ENCODE measurements around the gene ATP2C2. TPM values are rescaled to one million over a fixed set of nuclear protein-coding genes. Genes with fewer than 3 reads are reported as not detected.
"Not testable (repeated sequence)": the region's sequence is repeated elsewhere in the genome, so short reads cannot be mapped to it uniquely, and the experiment has no call there.

ATP2C2 gene
- total RNA-seq, 1 donor, result not detected

DNA sequence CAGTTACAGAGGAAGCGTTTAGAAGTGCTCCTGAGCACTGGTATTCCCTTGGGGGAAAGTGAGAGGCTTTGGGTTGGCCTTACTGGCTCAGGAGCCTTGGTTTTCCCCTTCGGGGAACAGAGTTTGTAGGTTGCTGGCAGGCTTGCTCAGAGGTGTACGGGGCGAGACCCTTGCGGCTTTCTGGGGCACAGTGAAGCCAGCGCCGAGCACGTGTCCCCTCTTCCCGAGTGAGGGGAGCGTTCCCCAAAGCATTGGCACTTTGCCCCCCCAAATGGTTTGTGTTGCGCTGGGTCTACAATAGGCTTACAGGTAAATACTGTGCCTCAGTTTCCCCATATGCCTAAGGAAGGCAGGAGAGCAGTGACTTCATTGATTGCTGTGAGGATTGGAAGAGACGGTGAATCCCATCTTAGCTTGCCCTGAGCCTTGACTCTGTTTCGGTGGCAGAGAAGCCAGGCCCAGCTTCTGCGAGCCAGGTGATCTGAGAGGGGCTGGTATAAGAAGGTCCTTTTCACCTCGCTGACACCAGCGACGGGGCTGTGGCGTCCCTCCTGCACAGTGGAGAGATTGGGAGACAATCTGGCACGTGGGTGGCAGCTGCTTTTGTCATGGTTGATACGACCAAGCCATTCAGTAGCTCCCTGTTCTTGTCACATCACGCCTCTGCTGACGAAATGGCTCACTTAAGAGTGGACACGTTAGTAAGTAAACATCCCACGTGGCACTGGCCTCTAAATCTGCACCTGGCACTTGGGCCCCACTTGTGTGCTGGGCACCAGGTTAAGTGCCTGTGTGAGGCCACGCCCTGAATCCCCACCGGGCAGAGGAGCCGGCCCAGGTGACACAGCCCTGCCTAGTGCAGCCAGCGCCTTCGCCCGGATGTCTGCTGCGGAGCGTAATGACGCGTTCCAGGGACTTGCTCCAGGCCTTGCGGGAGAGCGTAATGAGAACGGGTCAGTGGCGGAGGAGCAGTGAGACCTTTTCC, 81.1 kb downstream of the ATP2C2 start:
- Histone ChIP-seq H3K9me3 (ENCODE audit: low read depth, low read length) (no peaks in the 10 kb centered on the region), H3K27ac (ENCODE audit: low read depth, low read length) (no peak overlapping the region), H3K79me2 (ENCODE audit: insufficient read depth, low read length) (no peaks in the 10 kb centered on the region), H3K4me3 (ENCODE audit: insufficient read depth, low read length) (no peak overlapping the region), H4K20me1 (ENCODE audit: insufficient read depth, low read length) (no peaks in the 10 kb centered on the region), H3K4me1 (ENCODE audit: insufficient read depth, low read length) (peaks cover 18% of the 10 kb centered on the region), H2AFZ (ENCODE audit: low read length) (no peak overlapping the region), H3K36me3 (ENCODE audit: insufficient read depth, low read length) (no peaks in the 10 kb centered on the region), H3K27me3 (ENCODE audit: insufficient read depth, low read length) (peaks cover 5% of the 10 kb centered on the region), H3K4me2 (ENCODE audit: insufficient read depth, low read length) (no peak overlapping the region)
- TF ChIP-seq, protein P1, sequence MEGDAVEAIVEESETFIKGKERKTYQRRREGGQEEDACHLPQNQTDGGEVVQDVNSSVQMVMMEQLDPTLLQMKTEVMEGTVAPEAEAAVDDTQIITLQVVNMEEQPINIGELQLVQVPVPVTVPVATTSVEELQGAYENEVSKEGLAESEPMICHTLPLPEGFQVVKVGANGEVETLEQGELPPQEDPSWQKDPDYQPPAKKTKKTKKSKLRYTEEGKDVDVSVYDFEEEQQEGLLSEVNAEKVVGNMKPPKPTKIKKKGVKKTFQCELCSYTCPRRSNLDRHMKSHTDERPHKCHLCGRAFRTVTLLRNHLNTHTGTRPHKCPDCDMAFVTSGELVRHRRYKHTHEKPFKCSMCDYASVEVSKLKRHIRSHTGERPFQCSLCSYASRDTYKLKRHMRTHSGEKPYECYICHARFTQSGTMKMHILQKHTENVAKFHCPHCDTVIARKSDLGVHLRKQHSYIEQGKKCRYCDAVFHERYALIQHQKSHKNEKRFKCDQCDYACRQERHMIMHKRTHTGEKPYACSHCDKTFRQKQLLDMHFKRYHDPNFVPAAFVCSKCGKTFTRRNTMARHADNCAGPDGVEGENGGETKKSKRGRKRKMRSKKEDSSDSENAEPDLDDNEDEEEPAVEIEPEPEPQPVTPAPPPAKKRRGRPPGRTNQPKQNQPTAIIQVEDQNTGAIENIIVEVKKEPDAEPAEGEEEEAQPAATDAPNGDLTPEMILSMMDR (IDR thresholded peaks at IDR 0.05; ENCODE audit: extremely low read depth, low read depth, low read length), result no peak
- DNase-seq (ENCODE audit: insufficient read length, low spot score, missing footprints), result no peak

DNA sequence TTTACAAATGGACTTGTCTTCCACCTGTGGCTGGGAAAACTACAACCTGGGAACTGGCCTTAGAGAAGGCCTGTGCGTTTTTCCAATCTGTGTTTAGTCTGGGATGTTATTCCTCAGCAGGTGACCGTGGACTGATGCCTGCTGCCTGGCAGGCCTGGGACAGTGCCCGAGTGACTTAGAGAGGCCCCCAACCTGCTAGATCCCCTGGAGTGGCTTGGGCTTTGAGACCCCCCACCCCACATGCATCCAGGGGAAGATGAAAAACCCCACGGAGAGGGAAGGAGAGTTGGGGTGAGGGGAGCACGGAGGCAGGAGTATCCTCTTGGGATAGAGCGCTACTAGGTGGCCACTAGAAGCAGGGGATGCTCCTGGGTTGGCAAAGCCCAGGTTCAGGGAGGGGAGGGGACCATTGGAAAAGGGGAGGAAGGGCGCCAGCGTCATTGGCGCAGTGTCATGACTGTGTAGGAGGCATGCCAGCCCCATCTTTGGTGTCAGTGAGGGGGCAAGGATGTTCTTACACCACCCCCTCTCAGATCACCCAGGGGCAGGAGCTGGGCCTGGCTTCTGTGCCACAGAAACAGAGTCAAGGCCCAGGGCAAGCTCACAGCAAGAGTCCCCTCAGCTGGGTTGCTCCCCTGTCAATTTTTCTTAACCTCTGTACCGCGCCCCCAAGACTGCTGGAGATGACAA, 82.0 kb downstream of the ATP2C2 start:
- Histone ChIP-seq H3K79me2 (ENCODE audit: insufficient read depth, low read length) (no peaks in the 10 kb centered on the region), H3K36me3 (ENCODE audit: insufficient read depth, low read length) (no peaks in the 10 kb centered on the region), H2AFZ (ENCODE audit: low read length) (no peak overlapping the region), H3K4me3 (ENCODE audit: insufficient read depth, low read length) (no peak overlapping the region), H3K27ac (ENCODE audit: low read depth, low read length) (no peak overlapping the region), H4K20me1 (ENCODE audit: insufficient read depth, low read length) (no peaks in the 10 kb centered on the region), H3K27me3 (ENCODE audit: insufficient read depth, low read length) (no peaks in the 10 kb centered on the region), H3K4me2 (ENCODE audit: insufficient read depth, low read length) (no peak overlapping the region), H3K4me1 (ENCODE audit: insufficient read depth, low read length) (peaks cover 18% of the 10 kb centered on the region), H3K9me3 (ENCODE audit: low read depth, low read length) (no peaks in the 10 kb centered on the region)
- DNase-seq (ENCODE audit: insufficient read length, low spot score, missing footprints), result no peak
- TF ChIP-seq, protein P1 (IDR thresholded peaks at IDR 0.05; ENCODE audit: extremely low read depth, low read depth, low read length), result no peak

DNA sequence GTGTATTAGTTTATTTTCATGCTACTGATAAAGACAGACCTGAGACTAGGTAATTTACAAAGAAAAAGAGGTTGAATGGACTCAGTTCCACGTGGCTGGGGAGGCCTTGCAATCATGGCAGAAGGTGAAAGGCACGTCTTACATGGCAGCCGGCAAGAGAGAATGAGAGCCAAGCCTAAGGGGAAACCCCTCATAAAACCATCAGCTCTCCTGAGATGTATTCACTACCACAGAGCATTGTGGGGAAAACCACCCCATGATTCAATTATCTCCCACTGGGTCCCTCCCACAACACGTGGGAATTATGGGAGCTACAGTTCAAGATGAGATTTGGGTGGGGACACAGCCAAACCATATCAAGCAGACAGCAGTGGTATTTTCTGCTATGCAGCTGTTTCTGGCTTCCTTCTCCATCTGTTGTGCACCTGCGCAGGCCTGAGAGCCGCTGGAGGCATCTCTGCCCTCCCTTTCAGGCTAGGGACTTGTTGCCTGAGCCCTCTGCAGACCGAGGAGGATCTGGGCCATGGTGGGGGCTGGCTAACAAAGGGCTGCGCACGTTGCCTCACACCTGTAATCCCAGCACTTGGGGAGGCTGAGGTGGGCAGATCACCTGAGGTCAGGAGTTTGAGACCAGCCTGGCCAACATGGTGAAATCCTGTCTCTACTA, 82.8 kb downstream of the ATP2C2 start:
- H3K4me1 ChIP-seq (ENCODE audit: insufficient read depth, low read length), result peaks cover 12% of the 10 kb centered on the region
- not testable (repeated sequence) for H3K4me3 ChIP-seq (ENCODE audit: insufficient read depth, low read length)

DNA sequence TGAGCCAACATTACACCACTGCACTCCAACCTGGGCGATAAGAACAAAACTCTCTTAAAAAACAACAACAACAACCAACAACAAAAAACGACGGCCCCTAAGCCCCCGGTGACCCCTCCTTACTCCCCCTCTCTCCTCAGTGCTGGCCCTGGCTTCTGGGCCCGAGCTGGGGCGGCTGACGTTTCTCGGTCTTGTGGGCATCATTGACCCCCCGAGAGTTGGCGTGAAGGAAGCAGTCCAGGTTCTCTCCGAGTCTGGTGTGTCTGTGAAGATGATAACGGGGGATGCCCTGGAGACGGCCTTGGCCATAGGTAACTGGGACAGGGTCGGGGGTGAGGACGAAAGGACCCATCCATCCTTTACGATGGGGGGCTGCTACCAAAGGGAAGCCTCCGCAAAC, 83.4 kb downstream of the ATP2C2 start:
- Histone ChIP-seq H2AFZ (ENCODE audit: low read length) (no peak overlapping the region), H3K36me3 (ENCODE audit: insufficient read depth, low read length) (no peaks in the 10 kb centered on the region), H3K9me3 (ENCODE audit: low read depth, low read length) (no peaks in the 10 kb centered on the region), H3K4me1 (ENCODE audit: insufficient read depth, low read length) (peaks cover 5% of the 10 kb centered on the region), H3K27ac (ENCODE audit: low read depth, low read length) (no peak overlapping the region), H3K27me3 (ENCODE audit: insufficient read depth, low read length) (no peaks in the 10 kb centered on the region), H3K4me3 (ENCODE audit: insufficient read depth, low read length) (no peak overlapping the region), H4K20me1 (ENCODE audit: insufficient read depth, low read length) (no peaks in the 10 kb centered on the region), H3K79me2 (ENCODE audit: insufficient read depth, low read length) (no peaks in the 10 kb centered on the region), H3K4me2 (ENCODE audit: insufficient read depth, low read length) (no peak overlapping the region)
- TF ChIP-seq, protein P1 (IDR thresholded peaks at IDR 0.05; ENCODE audit: extremely low read depth, low read depth, low read length), result no peak
- DNase-seq (ENCODE audit: insufficient read length, low spot score, missing footprints), result peak; percentile 22

More for the DNA sequence above, 82.8 kb downstream of the ATP2C2 start:
- not testable (repeated sequence) for H4K20me1 ChIP-seq (ENCODE audit: insufficient read depth, low read length); H2AFZ ChIP-seq (ENCODE audit: low read length); H3K79me2 ChIP-seq (ENCODE audit: insufficient read depth, low read length); H3K9me3 ChIP-seq (ENCODE audit: low read depth, low read length); H3K27ac ChIP-seq (ENCODE audit: low read depth, low read length); H3K27me3 ChIP-seq (ENCODE audit: insufficient read depth, low read length); H3K36me3 ChIP-seq (ENCODE audit: insufficient read depth, low read length); H3K4me2 ChIP-seq (ENCODE audit: insufficient read depth, low read length); DNase-seq (ENCODE audit: insufficient read length, low spot score, missing footprints)

All from osteoblast (primary cell).